ENCODE results near the gene USP2.

Gene USP2

GRCh38 chr11:119341222-119342022 is 40.1 kb downstream of the USP2 start:
- peak; percentile 29 for ATAC-seq (ENCODE audit: low read depth)
- no peaks in the 10 kb centered on the region for H3K9me3 Mint-ChIP-seq
- no peak for DNase-seq (ENCODE audit: low spot score in 2 of 2)
- H3K36me3 Mint-ChIP-seq, result peaks cover 2% of the 10 kb centered on the region
- H3K4me1 Mint-ChIP-seq, result peaks cover 16% of the 10 kb centered on the region
- no peak overlapping the region for H3K27ac Mint-ChIP-seq
- H3K27me3 Mint-ChIP-seq, result peaks cover 31% of the 10 kb centered on the region
- H3K4me3 Mint-ChIP-seq, result no peak overlapping the region

- ATAC-seq (ENCODE audit: low read depth) (no peak), DNase-seq (ENCODE audit: low spot score in 2 of 2) (no peak)
- Mint-ChIP-seq H3K9me3 (no peaks in the 10 kb centered on the region), H3K4me3 (no peak within 1 kb of the TSS), H3K36me3 (peaks cover 2% of the 10 kb centered on the region), H3K27ac (no peak within 1 kb of the TSS), H3K4me1 (peaks cover 20% of the 10 kb centered on the region), H3K27me3 (peaks cover 31% of the 10 kb centered on the region)
Measured at GRCh38 chr11:119340335-119341221, 40.9 kb downstream of the USP2 start, which contains the start of gene C1QTNF5. Gene C1QTNF5, minus strand, starts transcription at chr11:119340883. Its CDS starts 486 bp downstream, at chr11:119340397.

GRCh38 chr11:119339589-119340334 is 41.7 kb downstream of the USP2 start:
- peaks cover 29% of the 10 kb centered on the region for H3K4me1 Mint-ChIP-seq
- peaks cover 2% of the 10 kb centered on the region for H3K36me3 Mint-ChIP-seq
- no peak overlapping the region for H3K27ac Mint-ChIP-seq
- peaks cover 26% of the 10 kb centered on the region for H3K27me3 Mint-ChIP-seq
- DNase-seq (ENCODE audit: low spot score in 2 of 2) (no peak), ATAC-seq (ENCODE audit: low read depth) (no peak)
- no peaks in the 10 kb centered on the region for H3K9me3 Mint-ChIP-seq
- H3K4me3 Mint-ChIP-seq, result no peak overlapping the region

GRCh38 chr11:119338965-119339588 is 42.4 kb downstream of the USP2 start:
- Mint-ChIP-seq H3K4me1 (peaks cover 29% of the 10 kb centered on the region), H3K4me3 (peak overlapping the region; percentile 45), H3K27ac (no peak overlapping the region), H3K9me3 (no peaks in the 10 kb centered on the region), H3K27me3 (peaks cover 22% of the 10 kb centered on the region), H3K36me3 (peaks cover 2% of the 10 kb centered on the region)
- ATAC-seq (ENCODE audit: low read depth), result no peak
- DNase-seq (ENCODE audit: low spot score in 2 of 2), result no peak

- Mint-ChIP-seq H3K27ac (no peak overlapping the region), H3K9me3 (no peaks in the 10 kb centered on the region), H3K36me3 (peaks cover 2% of the 10 kb centered on the region), H3K4me3 (no peak overlapping the region), H3K27me3 (peaks cover 19% of the 10 kb centered on the region), H3K4me1 (peaks cover 32% of the 10 kb centered on the region)
- peak; percentile 21 for ATAC-seq (ENCODE audit: low read depth)
- peak; percentile 54 to 67 for DNase-seq (ENCODE audit: low spot score in 2 of 2)
Measured at GRCh38 chr11:119338318-119338890, 43.1 kb downstream of the USP2 start.

GRCh38 chr11:119337581-119338317 is 43.7 kb downstream of the USP2 start:
- H3K9me3 Mint-ChIP-seq, result no peaks in the 10 kb centered on the region
- peaks cover 2% of the 10 kb centered on the region for H3K36me3 Mint-ChIP-seq
- no peak for ATAC-seq (ENCODE audit: low read depth)
- DNase-seq (ENCODE audit: low spot score in 2 of 2), result no peak
- peaks cover 13% of the 10 kb centered on the region for H3K27me3 Mint-ChIP-seq
- H3K4me3 Mint-ChIP-seq, result no peak overlapping the region
- H3K27ac Mint-ChIP-seq, result no peak overlapping the region
- H3K4me1 Mint-ChIP-seq, result peaks cover 32% of the 10 kb centered on the region

- Mint-ChIP-seq H3K4me1 (peaks cover 32% of the 10 kb centered on the region), H3K27me3 (peaks cover 12% of the 10 kb centered on the region), H3K27ac (peak overlapping the region; percentile 7), H3K36me3 (peaks cover 2% of the 10 kb centered on the region), H3K4me3 (peak overlapping the region; percentile 31), H3K9me3 (no peaks in the 10 kb centered on the region)
- ATAC-seq (ENCODE audit: low read depth) (no peak), DNase-seq (ENCODE audit: low spot score in 2 of 2) (no peak)
Measured at GRCh38 chr11:119336744-119337469, 44.6 kb downstream of the USP2 start.

- peaks cover 2% of the 10 kb centered on the region for H3K36me3 Mint-ChIP-seq
- H3K27ac Mint-ChIP-seq, result peak overlapping the region; percentile 7
- no peak for ATAC-seq (ENCODE audit: low read depth)
- DNase-seq (ENCODE audit: low spot score in 2 of 2), result no peak
- no peaks in the 10 kb centered on the region for H3K9me3 Mint-ChIP-seq
- peak overlapping the region; percentile 100 for H3K4me3 Mint-ChIP-seq
- H3K27me3 Mint-ChIP-seq, result peaks cover 7% of the 10 kb centered on the region
- H3K4me1 Mint-ChIP-seq, result peaks cover 27% of the 10 kb centered on the region
Measured at GRCh38 chr11:119335655-119336543, 45.6 kb downstream of the USP2 start.

GRCh38 chr11:119335091-119335654 is 46.3 kb downstream of the USP2 start:
- Mint-ChIP-seq H3K9me3 (no peaks in the 10 kb centered on the region), H3K36me3 (peaks cover 2% of the 10 kb centered on the region), H3K4me1 (peaks cover 25% of the 10 kb centered on the region)

GRCh38 chr11:119334174-119334930 is 47.1 kb downstream of the USP2 start, which contains the start of gene RNF26:
Gene RNF26, plus strand, starts transcription at chr11:119334527. Its CDS starts 596 bp downstream, at chr11:119335123.
- H3K27me3 Mint-ChIP-seq, result peaks cover 11% of the 10 kb centered on the region
- H3K4me1 Mint-ChIP-seq, result peaks cover 25% of the 10 kb centered on the region
- peak within 1 kb of the TSS; percentile 94 for H3K27ac Mint-ChIP-seq
- no peaks in the 10 kb centered on the region for H3K9me3 Mint-ChIP-seq
- peak within 1 kb of the TSS; percentile 100 for H3K4me3 Mint-ChIP-seq
- ATAC-seq (ENCODE audit: low read depth) (peak; percentile 96), DNase-seq (ENCODE audit: low spot score in 2 of 2) (peak; percentile 85 to 90)
- H3K36me3 Mint-ChIP-seq, result peaks cover 1% of the 10 kb centered on the region

More at GRCh38 chr11:119335091-119335654, 46.3 kb downstream of the USP2 start:
- ATAC-seq (ENCODE audit: low read depth) (no peak), DNase-seq (ENCODE audit: low spot score in 2 of 2) (no peak)
- Mint-ChIP-seq H3K27ac (peak overlapping the region; percentile 94), H3K4me3 (peak overlapping the region; percentile 100), H3K27me3 (peaks cover 10% of the 10 kb centered on the region)

Data from memory B cell (primary cell).